Body of pancreas (tissue), 4 donors: Measurements from ENCODE around the gene ORAI2. TPM values are rescaled to one million over a fixed set of nuclear protein-coding genes. Genes with fewer than 3 reads are reported as not detected.
A peak's percentile ranks its signal among the peaks of the same experiment; 100 is the strongest.

Experiments
- ATAC-seq: fragments of 150-250 bp; one replicate; pipeline ENCODE4 v1.9.1; 2016
- DNase-seq, 4 donors: peaks; one replicate each; pipeline ENCODE4 v3.0.0-alpha.2; 2019
- H3K27ac ChIP-seq, 4 donors: fragments of 200-600 bp; sonication (generic); 1 replicate in 3 of 4; 2 replicates in 1 of 4; pipeline versions ENCODE4 v1.5.1 to v1.6.1; 2016 to 2019; ENCODE audit warnings: mild to moderate bottlenecking in 1 of 4, mixed read lengths in 1 of 4, moderate library complexity in 1 of 4
- H3K27me3 ChIP-seq, 2 donors: fragments of 200-600 bp; sonication (generic); one replicate each; pipeline ENCODE4 v1.6.0; 2016; ENCODE audit warnings: mild to moderate bottlenecking in 1 of 2
- H3K36me3 ChIP-seq, 2 donors: fragments of 200-600 bp; sonication (generic); replicated peaks in 1 of 2; 2 replicates each; pipeline ENCODE4 v1.5.1; 2016; ENCODE audit warnings: low read depth in 2 of 2; ENCODE audit not compliant: insufficient read depth in 1 of 2
- H3K4me1 ChIP-seq: fragments of 200-600 bp; sonication (generic); one replicate; pipeline ENCODE4 v1.6.0; 2016
- H3K4me3 ChIP-seq, 2 donors: fragments of 200-600 bp; sonication (generic); 1 replicate in 1 of 2; 2 replicates in 1 of 2; pipeline ENCODE4 v1.5.1; 2016 to 2019
- H3K9me3 ChIP-seq, 3 donors: fragments of 200-600 bp; sonication (generic); 1 replicate in 2 of 3; 2 replicates in 1 of 3; pipeline ENCODE4 v1.5.1; 2016
- POLR2A ChIP-seq, 3 donors: fragments of 450-650 bp; IDR thresholded peaks; one replicate each; pipeline ENCODE4 v1.6.1; 2016; ENCODE audit warnings: antibody characterized with exemption in 3 of 3, mild to moderate bottlenecking in 2 of 3
- WGBS, 2 donors: methylation state at CpG; one replicate each; pipeline ENCODE4 v1.1.5; 2017; 5-methylcytosine and 5-hydroxymethylcytosine counted together
- intact Hi-C: fragments of 100-400 bp; cut with DNase I; formaldehyde crosslinking; loops from one replicate; pipeline ENCODE4 v1.15.1; 2023
- total RNA-seq, 2 donors: library from RNA; depleted of rRNA; stranded (reverse); fragments of >200 nt; gene quantifications; one replicate each; pipeline ENCODE4 v1.1.0, GENCODE V29; 2016
- TF ChIP-seq, protein P1 (sequence below), 7 experiments: fragments of 450-650 bp in 4 of 7; fragments of 200-600 bp in 3 of 7; sonication (generic) in 3 of 7; IDR thresholded peaks; one replicate each; pipeline ENCODE4 v1.5.1; 2016 to 2019; ENCODE audit warnings: antibody characterized with exemption in 7 of 7

The ORAI2 gene
- total RNA-seq, 2 donors from 2014 or later: 11.7 to 20.8 TPM

DNA sequence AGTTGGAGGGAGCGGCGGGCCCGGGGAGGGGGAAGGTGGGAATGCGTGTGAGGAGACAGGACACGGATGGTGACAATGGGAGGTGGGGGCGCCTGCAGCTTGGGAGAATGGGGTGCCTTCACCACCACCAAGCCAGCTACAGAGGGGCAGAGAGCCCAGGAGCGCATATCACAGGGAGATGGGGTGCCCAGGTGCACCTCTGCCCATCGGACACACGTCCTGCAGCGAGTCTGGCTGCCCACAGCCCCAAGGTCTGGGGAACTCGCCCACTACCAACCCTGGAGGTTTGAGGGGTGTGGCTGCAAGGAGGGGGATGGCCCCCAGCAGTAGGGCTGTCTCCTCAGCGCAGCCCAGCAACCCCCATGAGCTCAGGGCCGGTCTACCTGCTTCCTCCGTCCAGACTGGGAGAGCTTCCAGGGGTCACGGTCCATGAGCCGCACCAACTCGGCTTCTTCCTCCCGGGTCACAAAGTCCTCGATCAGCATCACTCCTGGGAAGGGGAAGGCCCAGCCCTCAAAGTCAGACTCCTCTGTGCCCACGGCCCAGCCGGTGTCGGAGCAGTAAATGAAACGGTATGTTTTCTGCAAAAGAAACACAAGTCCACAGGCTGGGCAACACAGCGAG lies 26.0 kb downstream of the ORAI2 start:
- H3K4me3 ChIP-seq: no peak overlapping the region
- TF ChIP-seq POLR2A (IDR thresholded peaks at IDR 0.05): no peak
- WGBS, 2 donors: 94 to 95% methylated on average over 13 to 24 of the region's 24 CpGs
- DNase-seq: no peak
- no peak overlapping the region for H3K27ac ChIP-seq
- H3K36me3 ChIP-seq: peaks cover 0 to 6% of the 10 kb centered on the region in 2 donors
- peaks cover 9% of the 10 kb centered on the region for H3K4me1 ChIP-seq
- ATAC-seq: no peak
- intact Hi-C loops: no loop called here
- no peaks in the 10 kb centered on the region for H3K27me3 ChIP-seq
- H3K9me3 ChIP-seq: no peaks in the 10 kb centered on the region

- DNase-seq (no peak), ATAC-seq (no peak)
- no peak overlapping the region for H3K4me3 ChIP-seq
- H3K27me3 ChIP-seq: no peaks in the 10 kb centered on the region
- peaks cover 0 to 6% of the 10 kb centered on the region in 2 donors for H3K36me3 ChIP-seq
- H3K4me1 ChIP-seq: peaks cover 10% of the 10 kb centered on the region
- H3K9me3 ChIP-seq: no peaks in the 10 kb centered on the region
- TF ChIP-seq, protein P1, sequence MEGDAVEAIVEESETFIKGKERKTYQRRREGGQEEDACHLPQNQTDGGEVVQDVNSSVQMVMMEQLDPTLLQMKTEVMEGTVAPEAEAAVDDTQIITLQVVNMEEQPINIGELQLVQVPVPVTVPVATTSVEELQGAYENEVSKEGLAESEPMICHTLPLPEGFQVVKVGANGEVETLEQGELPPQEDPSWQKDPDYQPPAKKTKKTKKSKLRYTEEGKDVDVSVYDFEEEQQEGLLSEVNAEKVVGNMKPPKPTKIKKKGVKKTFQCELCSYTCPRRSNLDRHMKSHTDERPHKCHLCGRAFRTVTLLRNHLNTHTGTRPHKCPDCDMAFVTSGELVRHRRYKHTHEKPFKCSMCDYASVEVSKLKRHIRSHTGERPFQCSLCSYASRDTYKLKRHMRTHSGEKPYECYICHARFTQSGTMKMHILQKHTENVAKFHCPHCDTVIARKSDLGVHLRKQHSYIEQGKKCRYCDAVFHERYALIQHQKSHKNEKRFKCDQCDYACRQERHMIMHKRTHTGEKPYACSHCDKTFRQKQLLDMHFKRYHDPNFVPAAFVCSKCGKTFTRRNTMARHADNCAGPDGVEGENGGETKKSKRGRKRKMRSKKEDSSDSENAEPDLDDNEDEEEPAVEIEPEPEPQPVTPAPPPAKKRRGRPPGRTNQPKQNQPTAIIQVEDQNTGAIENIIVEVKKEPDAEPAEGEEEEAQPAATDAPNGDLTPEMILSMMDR (IDR thresholded peaks at IDR 0.05): no peak
- TF ChIP-seq POLR2A (IDR thresholded peaks at IDR 0.05): no peak
- intact Hi-C loops: no loop called here
- H3K27ac ChIP-seq: no peak overlapping the region
- 74 to 91% methylated on average over 8 of the region's 8 CpGs for WGBS, 2 donors
Observed at GRCh38 chr7:102460467-102460866, 27.1 kb downstream of the ORAI2 start.

GRCh38 chr7:102463841-102464576 lies 30.6 kb downstream of the ORAI2 start:
- WGBS, 2 donors: 7 to 11% methylated on average over 24 of the region's 24 CpGs
- H3K4me1 ChIP-seq: peaks cover 18% of the 10 kb centered on the region
- H3K27ac ChIP-seq: peak overlapping the region in 3 of 4 donors; percentile 32 to 72 (median 40)
- peaks cover 0 to 2% of the 10 kb centered on the region in 2 donors for H3K36me3 ChIP-seq
- intact Hi-C loops: no loop called here
- peak overlapping the region; percentile 76 to 100 for H3K4me3 ChIP-seq
- no peak for TF ChIP-seq POLR2A (IDR thresholded peaks at IDR 0.05)
- TF ChIP-seq, protein P1 (IDR thresholded peaks at IDR 0.05): no peak
- ATAC-seq (no peak), DNase-seq (no peak)
- no peaks in the 10 kb centered on the region for H3K27me3 ChIP-seq
- no peaks in the 10 kb centered on the region for H3K9me3 ChIP-seq

- H3K9me3 ChIP-seq: no peaks in the 10 kb centered on the region
- peak; percentile 95 to 96 (median 96) for DNase-seq
- ATAC-seq: peak; percentile 98
- TF ChIP-seq, protein P1 (IDR thresholded peaks at IDR 0.05): peak in 5 of 7 experiments; percentile 7 to 44 (median 17)
- TF ChIP-seq POLR2A (IDR thresholded peaks at IDR 0.05): peak; percentile 59 to 76 (median 70)
- H3K36me3 ChIP-seq: no peaks in the 10 kb centered on the region
- H3K4me3 ChIP-seq: peak within 1 kb of the TSS; percentile 76 to 100
- intact Hi-C loops: no loop called here
- peaks cover 18% of the 10 kb centered on the region for H3K4me1 ChIP-seq
- WGBS, 2 donors: 0 to 2% methylated on average over 23 to 55 of the region's 81 CpGs
- peak within 1 kb of the TSS in 3 of 4 donors; percentile 32 to 72 (median 40) for H3K27ac ChIP-seq
- H3K27me3 ChIP-seq: no peaks in the 10 kb centered on the region
Observed at GRCh38 chr7:102464577-102465280, 31.4 kb downstream of the ORAI2 start, which contains the start of the genes ALKBH4 and LRWD1. Gene ALKBH4 (minus strand): TSS chr7:102464863. CDS start chr7:102464836, 27 bp downstream. Gene LRWD1 (plus strand): TSS chr7:102464984. CDS start chr7:102465081, 97 bp downstream.

GRCh38 chr7:102466097-102466496 lies 32.7 kb downstream of the ORAI2 start:
- no peak overlapping the region for H3K27ac ChIP-seq
- no peak for DNase-seq
- no peak for ATAC-seq
- peaks cover 18% of the 10 kb centered on the region for H3K4me1 ChIP-seq
- 93 to 96% methylated on average over 5 to 7 of the region's 7 CpGs for WGBS, 2 donors
- no peaks in the 10 kb centered on the region for H3K36me3 ChIP-seq
- no peaks in the 10 kb centered on the region for H3K9me3 ChIP-seq
- TF ChIP-seq, protein P1 (IDR thresholded peaks at IDR 0.05): no peak
- no peak for TF ChIP-seq POLR2A (IDR thresholded peaks at IDR 0.05)
- no peak overlapping the region for H3K4me3 ChIP-seq
- intact Hi-C loops: no loop called here
- H3K27me3 ChIP-seq: no peaks in the 10 kb centered on the region
